HEK293 (cell line): ENCODE data around the gene SLC22A4.

Source experiments
- CTCF ChIP-seq: fragments of 450-650 bp; formaldehyde crosslinking; IDR thresholded peaks from 2 replicates; pipeline ENCODE4 v1.5.1; 2016; ENCODE audit warnings: missing biosample characterization, missing genetic modification characterization
- FEZF1 ChIP-seq: fragments of 450-650 bp; formaldehyde crosslinking; IDR thresholded peaks from 2 replicates; pipeline ENCODE4 v1.5.1; 2016; ENCODE audit warnings: missing biosample characterization, missing genetic modification characterization
- GLI4 ChIP-seq: fragments of 450-650 bp; formaldehyde crosslinking; IDR thresholded peaks from 2 replicates; pipeline ENCODE4 v1.5.1; 2016; ENCODE audit warnings: missing biosample characterization, missing genetic modification characterization
- KLF8 ChIP-seq: fragments of 450-650 bp; formaldehyde crosslinking; IDR thresholded peaks from 2 replicates; pipeline ENCODE4 v1.5.1; 2016; ENCODE audit warnings: missing biosample characterization, missing genetic modification characterization
- ZBTB7A ChIP-seq: fragments of 450-650 bp; formaldehyde crosslinking; IDR thresholded peaks from 2 replicates; pipeline ENCODE4 v1.5.1; 2016; ENCODE audit warnings: low read depth, missing biosample characterization, missing genetic modification characterization
- ZNF2 ChIP-seq: fragments of 450-650 bp; formaldehyde crosslinking; IDR thresholded peaks from 2 replicates; pipeline ENCODE4 v1.5.1; 2016; ENCODE audit warnings: missing biosample characterization, missing genetic modification characterization
- ZNF548 ChIP-seq: fragments of 450-650 bp; formaldehyde crosslinking; IDR thresholded peaks from 2 replicates; pipeline ENCODE4 v1.5.1; 2016; ENCODE audit warnings: missing biosample characterization, missing genetic modification characterization
- TF ChIP-seq, protein P1 (sequence below): fragments of 450-650 bp; formaldehyde crosslinking; IDR thresholded peaks from 2 replicates; pipeline ENCODE4 v1.5.1; 2016; ENCODE audit warnings: missing biosample characterization, missing genetic modification characterization
- TF ChIP-seq, protein P2 (sequence below): fragments of 450-650 bp; formaldehyde crosslinking; IDR thresholded peaks from 2 replicates; pipeline ENCODE4 v1.5.1; 2016; ENCODE audit warnings: missing biosample characterization, missing genetic modification characterization, borderline replicate concordance

DNA sequence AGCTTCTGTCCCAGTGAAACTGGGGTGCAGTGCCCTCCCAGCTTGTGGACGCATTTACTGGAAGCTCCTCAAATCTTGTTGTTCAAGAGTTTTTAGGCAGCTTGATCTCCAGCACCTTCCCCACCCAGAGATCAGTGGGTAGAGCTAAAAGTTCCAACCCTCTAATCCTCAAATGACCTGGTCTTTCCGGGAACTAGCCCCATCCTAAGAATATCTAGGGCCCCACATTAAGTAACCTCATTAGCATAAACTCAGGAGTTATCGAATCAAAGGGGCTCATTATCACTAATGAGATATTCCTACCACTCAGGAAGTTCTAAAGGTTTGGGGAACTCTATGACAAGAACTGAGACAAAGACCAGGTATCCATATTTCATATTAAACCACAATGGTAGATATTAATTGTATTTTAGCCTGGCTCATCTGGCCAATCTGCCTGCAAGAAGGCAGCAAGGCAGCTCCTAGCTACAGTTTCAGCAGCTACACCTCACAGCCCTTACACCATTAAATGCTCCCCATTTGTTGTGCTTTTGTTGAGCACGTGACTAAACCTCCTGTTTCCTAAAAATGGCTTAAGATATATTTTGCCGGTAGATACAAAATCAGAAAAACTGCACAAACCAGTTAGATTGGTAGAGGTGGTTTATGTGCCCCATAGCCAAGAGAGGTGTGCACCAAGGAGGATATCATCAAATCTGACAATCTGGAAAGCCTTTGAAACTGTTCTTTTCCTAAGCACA lies 50.8 kb downstream of the SLC22A4 start:
- no peak for TF ChIP-seq CTCF (tag by site-specific recombination)
- TF ChIP-seq FEZF1 (tag by site-specific recombination), result no peak
- TF ChIP-seq ZNF548 (tag by site-specific recombination), result no peak
- no peak for TF ChIP-seq KLF8
- no peak for TF ChIP-seq ZBTB7A (tag by site-specific recombination)
- TF ChIP-seq, protein P1, sequence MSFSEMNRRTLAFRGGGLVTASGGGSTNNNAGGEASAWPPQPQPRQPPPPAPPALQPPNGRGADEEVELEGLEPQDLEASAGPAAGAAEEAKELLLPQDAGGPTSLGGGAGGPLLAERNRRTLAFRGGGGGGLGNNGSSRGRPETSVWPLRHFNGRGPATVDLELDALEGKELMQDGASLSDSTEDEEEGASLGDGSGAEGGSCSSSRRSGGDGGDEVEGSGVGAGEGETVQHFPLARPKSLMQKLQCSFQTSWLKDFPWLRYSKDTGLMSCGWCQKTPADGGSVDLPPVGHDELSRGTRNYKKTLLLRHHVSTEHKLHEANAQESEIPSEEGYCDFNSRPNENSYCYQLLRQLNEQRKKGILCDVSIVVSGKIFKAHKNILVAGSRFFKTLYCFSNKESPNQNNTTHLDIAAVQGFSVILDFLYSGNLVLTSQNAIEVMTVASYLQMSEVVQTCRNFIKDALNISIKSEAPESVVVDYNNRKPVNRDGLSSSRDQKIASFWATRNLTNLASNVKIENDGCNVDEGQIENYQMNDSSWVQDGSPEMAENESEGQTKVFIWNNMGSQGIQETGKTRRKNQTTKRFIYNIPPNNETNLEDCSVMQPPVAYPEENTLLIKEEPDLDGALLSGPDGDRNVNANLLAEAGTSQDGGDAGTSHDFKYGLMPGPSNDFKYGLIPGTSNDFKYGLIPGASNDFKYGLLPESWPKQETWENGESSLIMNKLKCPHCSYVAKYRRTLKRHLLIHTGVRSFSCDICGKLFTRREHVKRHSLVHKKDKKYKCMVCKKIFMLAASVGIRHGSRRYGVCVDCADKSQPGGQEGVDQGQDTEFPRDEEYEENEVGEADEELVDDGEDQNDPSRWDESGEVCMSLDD (tag by site-specific recombination), result no peak
- no peak for TF ChIP-seq GLI4
- TF ChIP-seq, protein P2, sequence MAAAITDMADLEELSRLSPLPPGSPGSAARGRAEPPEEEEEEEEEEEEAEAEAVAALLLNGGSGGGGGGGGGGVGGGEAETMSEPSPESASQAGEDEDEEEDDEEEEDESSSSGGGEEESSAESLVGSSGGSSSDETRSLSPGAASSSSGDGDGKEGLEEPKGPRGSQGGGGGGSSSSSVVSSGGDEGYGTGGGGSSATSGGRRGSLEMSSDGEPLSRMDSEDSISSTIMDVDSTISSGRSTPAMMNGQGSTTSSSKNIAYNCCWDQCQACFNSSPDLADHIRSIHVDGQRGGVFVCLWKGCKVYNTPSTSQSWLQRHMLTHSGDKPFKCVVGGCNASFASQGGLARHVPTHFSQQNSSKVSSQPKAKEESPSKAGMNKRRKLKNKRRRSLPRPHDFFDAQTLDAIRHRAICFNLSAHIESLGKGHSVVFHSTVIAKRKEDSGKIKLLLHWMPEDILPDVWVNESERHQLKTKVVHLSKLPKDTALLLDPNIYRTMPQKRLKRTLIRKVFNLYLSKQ (tag by site-specific recombination), result no peak
- TF ChIP-seq ZNF2 (tag by site-specific recombination), result no peak
